Mammary epithelial cell (primary cell): Measurements from ENCODE around the gene GSTT2B.

ENCODE experiments used
- EZH2 ChIP-seq: IDR thresholded peaks from 2 replicates; pipeline ENCODE4 v1.6.1; 2012; ENCODE audit warnings: low read length, inconsistent platforms, borderline replicate concordance
- TF ChIP-seq, protein P1 (sequence below), 2 donors: IDR thresholded peaks in 1 of 2; conservative IDR thresholded peaks in 1 of 2; 2 replicates each; pipeline ENCODE4 v1.5.1; 2011 to 2012; ENCODE audit warnings: inconsistent platforms in 2 of 2, low read length in 2 of 2, mild to moderate bottlenecking in 2 of 2, control low read depth in 1 of 2, low read depth in 1 of 2; ENCODE audit not compliant: insufficient read depth in 1 of 2; ENCODE audit errors: extremely low read depth in 1 of 2

GRCh38 chr22:23984430-23984829 lies 23.4 kb upstream of the GSTT2B start:
- TF ChIP-seq, protein P1, sequence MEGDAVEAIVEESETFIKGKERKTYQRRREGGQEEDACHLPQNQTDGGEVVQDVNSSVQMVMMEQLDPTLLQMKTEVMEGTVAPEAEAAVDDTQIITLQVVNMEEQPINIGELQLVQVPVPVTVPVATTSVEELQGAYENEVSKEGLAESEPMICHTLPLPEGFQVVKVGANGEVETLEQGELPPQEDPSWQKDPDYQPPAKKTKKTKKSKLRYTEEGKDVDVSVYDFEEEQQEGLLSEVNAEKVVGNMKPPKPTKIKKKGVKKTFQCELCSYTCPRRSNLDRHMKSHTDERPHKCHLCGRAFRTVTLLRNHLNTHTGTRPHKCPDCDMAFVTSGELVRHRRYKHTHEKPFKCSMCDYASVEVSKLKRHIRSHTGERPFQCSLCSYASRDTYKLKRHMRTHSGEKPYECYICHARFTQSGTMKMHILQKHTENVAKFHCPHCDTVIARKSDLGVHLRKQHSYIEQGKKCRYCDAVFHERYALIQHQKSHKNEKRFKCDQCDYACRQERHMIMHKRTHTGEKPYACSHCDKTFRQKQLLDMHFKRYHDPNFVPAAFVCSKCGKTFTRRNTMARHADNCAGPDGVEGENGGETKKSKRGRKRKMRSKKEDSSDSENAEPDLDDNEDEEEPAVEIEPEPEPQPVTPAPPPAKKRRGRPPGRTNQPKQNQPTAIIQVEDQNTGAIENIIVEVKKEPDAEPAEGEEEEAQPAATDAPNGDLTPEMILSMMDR (conservative IDR thresholded peaks at IDR 0.05 in 1 of 2, IDR thresholded peaks at IDR 0.05 in 1 of 2; ENCODE audit: extremely low read depth in 1 of 2, insufficient read depth in 1 of 2, low read depth in 1 of 2, low read length in 2 of 2): no peak
- TF ChIP-seq EZH2: no peak
